Trophoblast cell (in vitro differentiated cells and primary cell): ENCODE results near the gene OR4C3.
"Not testable (repeated sequence)": the region's sequence is repeated elsewhere in the genome, so short reads cannot be mapped to it uniquely, and the experiment has no call there.

Experiments
- DNase-seq, 2 donors: peaks; one replicate each; pipeline ENCODE4 v3.0.0-alpha.2; 2016
- H2AFZ ChIP-seq: 2 replicates; pipeline ENCODE4 v1.6.1; 2013; ENCODE audit warnings: low read length, moderate library complexity, mild to moderate bottlenecking; ENCODE audit not compliant: insufficient read depth, poor library complexity
- H2AK5ac ChIP-seq: 2 replicates; pipeline ENCODE4 v1.6.1; 2013; ENCODE audit warnings: mild to moderate bottlenecking, low read length
- H2BK120ac ChIP-seq: 2 replicates; pipeline ENCODE4 v1.6.1; 2013; ENCODE audit warnings: low read length, mild to moderate bottlenecking, moderate library complexity; ENCODE audit not compliant: insufficient read depth, poor library complexity
- H2BK12ac ChIP-seq: 2 replicates; pipeline ENCODE4 v1.6.1; 2013; ENCODE audit warnings: mild to moderate bottlenecking, low read length, moderate library complexity
- H2BK5ac ChIP-seq: 2 replicates; pipeline ENCODE4 v1.6.1; 2013; ENCODE audit warnings: low read length, low read depth, moderate library complexity, mild to moderate bottlenecking; ENCODE audit not compliant: poor library complexity
- H3K14ac ChIP-seq: 2 replicates; pipeline ENCODE4 v1.6.1; 2013; ENCODE audit warnings: mild to moderate bottlenecking, low read length
- H3K18ac ChIP-seq: 2 replicates; pipeline ENCODE4 v1.6.1; 2013; ENCODE audit warnings: mild to moderate bottlenecking, low read length
- H3K23ac ChIP-seq: 2 replicates; pipeline ENCODE4 v1.6.1; 2013; ENCODE audit warnings: low read length
- H3K27ac ChIP-seq: 2 replicates; pipeline ENCODE4 v1.5.1; 2013; ENCODE audit warnings: low read depth, mild to moderate bottlenecking, inconsistent platforms, low read length, moderate library complexity
- H3K27me3 ChIP-seq: 2 replicates; pipeline ENCODE4 v1.6.1; 2013; ENCODE audit warnings: inconsistent platforms, mild to moderate bottlenecking, low read length, moderate library complexity; ENCODE audit not compliant: insufficient read depth
- H3K36me3 ChIP-seq, 2 experiments: 1 replicate in 1 of 2; 2 replicates in 1 of 2; pipeline ENCODE4 v1.6.1; 2013; ENCODE audit warnings: low read length in 2 of 2, mild to moderate bottlenecking in 2 of 2, moderate library complexity in 1 of 2; ENCODE audit not compliant: insufficient read depth in 2 of 2, control insufficient read depth in 1 of 2
- H3K4ac ChIP-seq: 2 replicates; pipeline ENCODE4 v1.6.1; 2013; ENCODE audit warnings: low read depth, mild to moderate bottlenecking, low read length, moderate library complexity
- H3K4me1 ChIP-seq, 2 experiments: 1 replicate in 1 of 2; 2 replicates in 1 of 2; pipeline ENCODE4 v1.6.1; 2013; ENCODE audit warnings: low read length in 2 of 2, mild to moderate bottlenecking in 2 of 2, moderate library complexity in 1 of 2; ENCODE audit not compliant: insufficient read depth in 2 of 2, control insufficient read depth in 1 of 2
- H3K4me2 ChIP-seq: 2 replicates; pipeline ENCODE4 v1.6.1; 2013; ENCODE audit warnings: inconsistent platforms, mild to moderate bottlenecking, low read length, moderate library complexity
- H3K4me3 ChIP-seq: 2 replicates; pipeline ENCODE4 v1.5.1; 2013; ENCODE audit warnings: mild to moderate bottlenecking, low read depth, low read length, inconsistent platforms
- H3K79me1 ChIP-seq: one replicate; pipeline ENCODE4 v1.6.1; 2013; ENCODE audit warnings: low read length
- H3K79me2 ChIP-seq: 2 replicates; pipeline ENCODE4 v1.6.1; 2013; ENCODE audit warnings: low read length, mild to moderate bottlenecking; ENCODE audit not compliant: control insufficient read depth, insufficient read depth, poor library complexity
- H3K9ac ChIP-seq: 2 replicates; pipeline ENCODE4 v1.6.1; 2013; ENCODE audit warnings: mild to moderate bottlenecking, low read length
- H3K9me3 ChIP-seq: 2 replicates; pipeline ENCODE4 v1.6.1; 2013; ENCODE audit warnings: low read depth, mild to moderate bottlenecking, control low read depth, inconsistent platforms, low read length; ENCODE audit not compliant: insufficient read depth
- H4K12ac ChIP-seq: 2 replicates; pipeline ENCODE4 v1.6.1; 2013; ENCODE audit warnings: low read depth, mild to moderate bottlenecking, low read length, moderate library complexity
- H4K8ac ChIP-seq: 2 replicates; pipeline ENCODE4 v1.6.1; 2013; ENCODE audit warnings: low read depth, mild to moderate bottlenecking, low read length, moderate library complexity
- H4K91ac ChIP-seq: one replicate; pipeline ENCODE4 v1.6.1; 2013; ENCODE audit warnings: low read depth, mild to moderate bottlenecking, low read length, moderate library complexity
- WGBS: extraction: QIAGEN DNeasy Blood & Tissue Kit; methylation state at CpG from one replicate; pipeline ENCODE4 v1.1.7; 2013; ENCODE audit warnings: missing lambda C conversion rate; ENCODE audit not compliant: insufficient read length, insufficient coverage; ENCODE audit errors: extremely low coverage; 5-methylcytosine and 5-hydroxymethylcytosine counted together

Gene OR4C3

GRCh38 chr11:48354013-48354412, 29.3 kb downstream of the OR4C3 start:
- H3K23ac ChIP-seq: no peak overlapping the region
- no peaks in the 10 kb centered on the region for H3K27me3 ChIP-seq
- H3K9ac ChIP-seq: no peak overlapping the region
- no peak for DNase-seq
- H3K14ac ChIP-seq: no peak overlapping the region
- no peak overlapping the region for H3K4me2 ChIP-seq
- H4K91ac ChIP-seq: no peak overlapping the region
- H2AK5ac ChIP-seq: no peak overlapping the region
- no peaks in the 10 kb centered on the region for H3K4me1 ChIP-seq
- no peak overlapping the region for H3K18ac ChIP-seq
- H4K8ac ChIP-seq: no peak overlapping the region
- no peak overlapping the region for H2BK5ac ChIP-seq
- H3K4ac ChIP-seq: no peak overlapping the region
- no peak overlapping the region for H3K27ac ChIP-seq
- H2AFZ ChIP-seq: no peak overlapping the region
- peaks cover 15% of the 10 kb centered on the region for H3K9me3 ChIP-seq
- WGBS: no CpG with 5 or more reads among the region's 4 CpGs
- H3K4me3 ChIP-seq: no peak overlapping the region
- H3K79me1 ChIP-seq: no peaks in the 10 kb centered on the region
- H3K79me2 ChIP-seq: no peaks in the 10 kb centered on the region
- no peaks in the 10 kb centered on the region for H3K36me3 ChIP-seq
- H4K12ac ChIP-seq: no peak overlapping the region
- H2BK12ac ChIP-seq: no peak overlapping the region
- H2BK120ac ChIP-seq: no peak overlapping the region

GRCh38 chr11:48354677-48355076, 30.0 kb downstream of the OR4C3 start:
- no peak overlapping the region for H2AK5ac ChIP-seq
- H2BK5ac ChIP-seq: no peak overlapping the region
- no peak overlapping the region for H3K4me3 ChIP-seq
- no peaks in the 10 kb centered on the region for H3K4me1 ChIP-seq
- no peak overlapping the region for H3K27ac ChIP-seq
- H3K14ac ChIP-seq: no peak overlapping the region
- no peaks in the 10 kb centered on the region for H3K27me3 ChIP-seq
- WGBS: no CpG with 5 or more reads among the region's 1 CpG
- no peaks in the 10 kb centered on the region for H3K79me2 ChIP-seq
- peaks cover 15% of the 10 kb centered on the region for H3K9me3 ChIP-seq
- H3K18ac ChIP-seq: no peak overlapping the region
- no peak overlapping the region for H2BK120ac ChIP-seq
- H4K12ac ChIP-seq: no peak overlapping the region
- H4K8ac ChIP-seq: no peak overlapping the region
- no peaks in the 10 kb centered on the region for H3K79me1 ChIP-seq
- no peak overlapping the region for H3K4me2 ChIP-seq
- no peak for DNase-seq
- no peak overlapping the region for H3K23ac ChIP-seq
- no peak overlapping the region for H2AFZ ChIP-seq
- no peak overlapping the region for H3K4ac ChIP-seq
- H3K36me3 ChIP-seq: no peaks in the 10 kb centered on the region
- no peak overlapping the region for H4K91ac ChIP-seq
- H3K9ac ChIP-seq: no peak overlapping the region
- no peak overlapping the region for H2BK12ac ChIP-seq

DNA sequence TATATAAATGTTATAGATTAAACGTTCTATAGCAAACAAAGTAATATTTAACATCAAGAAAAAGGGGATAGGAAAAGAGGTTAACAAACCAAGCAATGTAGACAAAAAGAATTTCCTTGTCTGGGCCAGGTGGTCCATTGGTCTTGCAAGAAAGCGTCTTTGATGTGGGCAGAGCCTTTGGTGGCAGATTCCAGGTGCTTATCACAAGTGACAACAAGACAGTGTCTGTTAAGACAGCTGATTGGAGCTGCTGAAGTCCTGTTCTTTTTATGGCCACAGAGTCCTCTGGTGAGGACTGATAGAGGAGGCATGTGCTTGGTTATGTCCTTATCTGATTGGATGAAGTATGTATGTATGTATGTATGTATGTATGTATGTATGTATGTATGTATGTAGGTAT, 36.6 kb downstream of the OR4C3 start:
- H2AFZ ChIP-seq, H3K79me2 ChIP-seq, H4K12ac ChIP-seq, H3K9ac ChIP-seq, H4K91ac ChIP-seq, H3K4me1 ChIP-seq, H3K4me2 ChIP-seq, H3K27me3 ChIP-seq, H3K36me3 ChIP-seq, H2BK5ac ChIP-seq, H2AK5ac ChIP-seq, H4K8ac ChIP-seq, H3K14ac ChIP-seq, H3K4me3 ChIP-seq, H3K27ac ChIP-seq, DNase-seq, H3K4ac ChIP-seq, H2BK12ac ChIP-seq, H2BK120ac ChIP-seq, H3K18ac ChIP-seq, H3K23ac ChIP-seq, H3K79me1 ChIP-seq: not testable (repeated sequence)
- no CpG with 5 or more reads among the region's 2 CpGs for WGBS
- peaks cover 11% of the 10 kb centered on the region for H3K9me3 ChIP-seq

DNA sequence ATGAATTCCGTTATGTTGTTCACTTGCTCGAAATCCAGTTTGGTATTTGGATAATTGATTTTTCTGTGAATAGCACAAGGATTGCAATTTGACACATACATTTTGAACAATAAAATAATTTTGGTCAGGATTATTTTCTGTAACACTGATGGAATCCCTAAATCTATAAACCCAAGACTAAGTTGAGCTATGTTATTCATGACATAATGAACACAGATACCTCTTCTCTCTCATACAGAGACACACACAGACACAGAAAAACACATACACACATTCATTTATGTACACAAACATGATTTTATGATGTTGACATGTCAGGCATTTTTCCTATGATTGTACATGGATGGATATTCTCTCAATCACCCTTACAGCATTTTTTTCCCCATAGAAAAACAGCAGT, 41.6 kb downstream of the OR4C3 start, which contains the start of gene OR4C5:
OR4C5 (minus strand) TSS at position 101 of the 400 bp plus-strand sequence; CDS start at position 101, 0 bp downstream.
- Histone ChIP-seq H4K12ac (no peak within 1 kb of the TSS), H4K8ac (no peak within 1 kb of the TSS)

More for the DNA sequence above, 41.6 kb downstream of the OR4C3 start, which contains the start of gene OR4C5:
- Histone ChIP-seq H3K4ac (no peak within 1 kb of the TSS), H3K79me1 (no peaks in the 10 kb centered on the region), H4K91ac (no peak within 1 kb of the TSS), H3K9me3 (peaks cover 4% of the 10 kb centered on the region), H2BK120ac (no peak within 1 kb of the TSS), H3K4me2 (no peak within 1 kb of the TSS), H3K27me3 (no peaks in the 10 kb centered on the region), H3K23ac (no peak within 1 kb of the TSS), H3K36me3 (no peaks in the 10 kb centered on the region), H3K4me3 (no peak within 1 kb of the TSS), H3K4me1 (no peaks in the 10 kb centered on the region), H2AK5ac (no peak within 1 kb of the TSS), H2AFZ (no peak within 1 kb of the TSS), H2BK12ac (no peak within 1 kb of the TSS), H3K27ac (no peak within 1 kb of the TSS), H2BK5ac (no peak within 1 kb of the TSS), H3K9ac (no peak within 1 kb of the TSS), H3K14ac (no peak within 1 kb of the TSS), H3K18ac (no peak within 1 kb of the TSS), H3K79me2 (no peaks in the 10 kb centered on the region)
- WGBS: no CpG with 5 or more reads among the region's 2 CpGs
- DNase-seq: no peak
